Astrocyte (in vitro differentiated cells and primary cell): ENCODE data around the gene EYA2. TPM values are rescaled to one million over a fixed set of nuclear protein-coding genes. Genes with fewer than 3 reads are reported as not detected.

ENCODE experiments used
- DNase-seq: peaks from one replicate; pipeline ENCODE4 v3.0.0-alpha.2; 2010; ENCODE audit warnings: low read depth
- FAIRE-seq: peaks from 2 replicates; lab custom pipeline; 2011; peaks lifted over from hg19 to GRCh38; lab: Jason Lieb, UNC
- H2AFZ ChIP-seq: 2 replicates; pipeline ENCODE4 v1.6.0; 2012; ENCODE audit warnings: low read depth, low read length, inconsistent platforms
- H3K27ac ChIP-seq: 2 replicates; pipeline ENCODE4 v1.5.1; 2011; ENCODE audit warnings: low read depth, low read length, inconsistent platforms
- H3K27me3 ChIP-seq: 2 replicates; pipeline ENCODE4 v1.6.0; 2011; ENCODE audit warnings: low read length, inconsistent platforms; ENCODE audit not compliant: insufficient read depth
- H3K36me3 ChIP-seq: 2 replicates; pipeline ENCODE4 v1.5.1; 2011; ENCODE audit warnings: low read length, inconsistent platforms; ENCODE audit not compliant: insufficient read depth
- H3K4me1 ChIP-seq: 2 replicates; pipeline ENCODE4 v1.5.1; 2011; ENCODE audit warnings: low read length, inconsistent platforms; ENCODE audit not compliant: insufficient read depth
- H3K4me2 ChIP-seq: 2 replicates; pipeline ENCODE4 v1.6.0; 2012; ENCODE audit warnings: low read length, inconsistent platforms
- H3K4me3 ChIP-seq: 2 replicates; pipeline ENCODE4 v1.5.1; 2011; ENCODE audit warnings: low read depth, mild to moderate bottlenecking, low read length, inconsistent platforms; ENCODE audit not compliant: insufficient read depth
- H3K79me2 ChIP-seq: 2 replicates; pipeline ENCODE4 v1.6.0; 2012; ENCODE audit warnings: mild to moderate bottlenecking, low read length, inconsistent platforms; ENCODE audit not compliant: insufficient read depth
- H3K9ac ChIP-seq: 2 replicates; pipeline ENCODE4 v1.6.0; 2012; ENCODE audit warnings: mild to moderate bottlenecking, low read length, inconsistent platforms
- H3K9me3 ChIP-seq: 2 replicates; pipeline ENCODE4 v1.5.1; 2012; ENCODE audit warnings: low read depth, mild to moderate bottlenecking, low read length, inconsistent platforms; ENCODE audit not compliant: insufficient read depth
- H4K20me1 ChIP-seq: 2 replicates; pipeline ENCODE4 v1.6.0; 2012; ENCODE audit warnings: low read length, inconsistent platforms; ENCODE audit not compliant: insufficient read depth
- H3K27ac Mint-ChIP-seq: one replicate; pipeline ENCODE4 v1.8.0; 2021; ENCODE audit warnings: mild to moderate bottlenecking, mixed read lengths; ENCODE audit not compliant: unreplicated experiment
- H3K27me3 Mint-ChIP-seq: one replicate; pipeline ENCODE4 v1.8.0; 2021; ENCODE audit warnings: low read depth, mixed read lengths; ENCODE audit not compliant: unreplicated experiment
- H3K36me3 Mint-ChIP-seq: one replicate; pipeline ENCODE4 v1.8.0; 2021; ENCODE audit warnings: low read depth, mixed read lengths; ENCODE audit not compliant: unreplicated experiment
- H3K4me1 Mint-ChIP-seq: one replicate; pipeline ENCODE4 v1.8.0; 2021; ENCODE audit warnings: low read depth, mixed read lengths; ENCODE audit not compliant: unreplicated experiment
- H3K4me3 Mint-ChIP-seq: one replicate; pipeline ENCODE4 v1.8.0; 2021; ENCODE audit warnings: mild to moderate bottlenecking, moderate library complexity, mixed read lengths; ENCODE audit not compliant: unreplicated experiment
- H3K9me3 Mint-ChIP-seq: one replicate; pipeline ENCODE4 v1.8.0; 2021; ENCODE audit warnings: mild to moderate bottlenecking, mixed read lengths; ENCODE audit not compliant: unreplicated experiment
- CTCF ChIP-seq: IDR thresholded peaks from 2 replicates; pipeline ENCODE4 v1.5.1; 2011; ENCODE audit warnings: low read depth, mild to moderate bottlenecking, inconsistent platforms, low read length, moderate library complexity; ENCODE audit not compliant: insufficient read depth
- EZH2 ChIP-seq: IDR thresholded peaks from 2 replicates; pipeline ENCODE4 v1.6.1; 2012; ENCODE audit warnings: mild to moderate bottlenecking, low read length, inconsistent platforms; ENCODE audit not compliant: insufficient read depth
- total RNA-seq: library from RNA; stranded (reverse); gene quantifications from 2 replicates; pipeline ENCODE4 v1.2.1, GENCODE V29; 2021

The EYA2 gene
- total RNA-seq, 1 donor from 2014 or later: 1.5 TPM

GRCh38 chr20:47183367-47183766 lies 288.7 kb downstream of the EYA2 start:
- Mint-ChIP-seq H3K36me3 (no peaks in the 10 kb centered on the region), H3K9me3 (no peaks in the 10 kb centered on the region), H3K4me3 (no peak overlapping the region), H3K27ac (no peak overlapping the region), H3K27me3 (peaks cover 9% of the 10 kb centered on the region), H3K4me1 (peaks cover 3% of the 10 kb centered on the region)
- no peak overlapping the region for H2AFZ ChIP-seq
- no peaks in the 10 kb centered on the region for H3K4me1 ChIP-seq
- TF ChIP-seq CTCF: no peak
- no peak for TF ChIP-seq EZH2
- FAIRE-seq: no peak
- no peak overlapping the region for H3K4me3 ChIP-seq
- no peaks in the 10 kb centered on the region for H3K9me3 ChIP-seq
- H3K79me2 ChIP-seq: no peaks in the 10 kb centered on the region
- DNase-seq: no peak
- H4K20me1 ChIP-seq: no peaks in the 10 kb centered on the region
- H3K4me2 ChIP-seq: no peak overlapping the region
- no peak overlapping the region for H3K27ac ChIP-seq
- no peaks in the 10 kb centered on the region for H3K36me3 ChIP-seq
- peaks cover under 1% of the 10 kb centered on the region for H3K27me3 ChIP-seq
- no peak overlapping the region for H3K9ac ChIP-seq

GRCh38 chr20:47187450-47188195 lies 293.0 kb downstream of the EYA2 start:
- DNase-seq (no peak), FAIRE-seq (no peak)
- peaks cover 3% of the 10 kb centered on the region for H3K4me1 Mint-ChIP-seq
- Histone ChIP-seq H3K27me3 (peaks cover 15% of the 10 kb centered on the region), H2AFZ (no peak overlapping the region), H3K27ac (no peak overlapping the region), H3K9ac (no peak overlapping the region), H3K79me2 (no peaks in the 10 kb centered on the region), H3K4me1 (no peaks in the 10 kb centered on the region), H3K4me2 (no peak overlapping the region), H3K36me3 (no peaks in the 10 kb centered on the region), H3K4me3 (no peak overlapping the region), H4K20me1 (no peaks in the 10 kb centered on the region), H3K9me3 (no peaks in the 10 kb centered on the region)
- peaks cover 9% of the 10 kb centered on the region for H3K27me3 Mint-ChIP-seq
- no peaks in the 10 kb centered on the region for H3K9me3 Mint-ChIP-seq
- TF ChIP-seq EZH2 (no peak), CTCF (no peak)
- no peak overlapping the region for H3K4me3 Mint-ChIP-seq
- H3K36me3 Mint-ChIP-seq: no peaks in the 10 kb centered on the region
- H3K27ac Mint-ChIP-seq: no peak overlapping the region

- Histone ChIP-seq H4K20me1 (no peaks in the 10 kb centered on the region), H2AFZ (no peak overlapping the region), H3K27ac (no peak overlapping the region), H3K27me3 (peaks cover 15% of the 10 kb centered on the region), H3K9ac (no peak overlapping the region), H3K4me3 (no peak overlapping the region), H3K36me3 (no peaks in the 10 kb centered on the region), H3K9me3 (no peaks in the 10 kb centered on the region), H3K4me2 (no peak overlapping the region), H3K4me1 (no peaks in the 10 kb centered on the region), H3K79me2 (no peaks in the 10 kb centered on the region)
- no peaks in the 10 kb centered on the region for H3K36me3 Mint-ChIP-seq
- TF ChIP-seq CTCF (no peak), EZH2 (no peak)
- no peaks in the 10 kb centered on the region for H3K9me3 Mint-ChIP-seq
- H3K4me1 Mint-ChIP-seq: peaks cover 3% of the 10 kb centered on the region
- no peak overlapping the region for H3K4me3 Mint-ChIP-seq
- H3K27me3 Mint-ChIP-seq: peaks cover 6% of the 10 kb centered on the region
- H3K27ac Mint-ChIP-seq: no peak overlapping the region
- FAIRE-seq (no peak), DNase-seq (no peak)
These were observed 293.9 kb downstream of the EYA2 start for GRCh38 chr20:47188540-47188939.
